GM23338 (cell line): Measurements from ENCODE around the gene DLG5. TPM values are rescaled to one million over a fixed set of nuclear protein-coding genes. Genes with fewer than 3 reads are reported as not detected.

Experiments used
- ATAC-seq: fragments of 200-7000 bp; cut with Tn5 transposase; 3 replicates; pipeline ENCODE4 v1.9.1; 2020
- DNase-seq: peaks from one replicate; pipeline ENCODE4 v3.0.0-alpha.2; 2015; ENCODE audit warnings: low spot score
- H2AFZ ChIP-seq: fragments of 200-600 bp; sonication (generic); 2 replicates; pipeline ENCODE4 v1.8.0; 2016; ENCODE audit warnings: antibody characterized with exemption, mild to moderate bottlenecking, moderate library complexity
- H3F3A ChIP-seq: fragments of 200-600 bp; sonication (generic); replicated peaks from 2 replicates; pipeline ENCODE4 v1.8.0; 2017; ENCODE audit warnings: antibody characterized with exemption, mixed run types, low read depth
- H3K27ac ChIP-seq: fragments of 200-600 bp; sonication (generic); 2 replicates; pipeline ENCODE4 v1.6.1; 2016; ENCODE audit warnings: low read depth
- H3K27me3 ChIP-seq: fragments of 200-600 bp; sonication (generic); 2 replicates; pipeline ENCODE4 v1.8.0; 2016; ENCODE audit warnings: mild to moderate bottlenecking, mixed run types, moderate library complexity; ENCODE audit not compliant: insufficient read depth
- H3K36me3 ChIP-seq: fragments of 200-600 bp; sonication (generic); 2 replicates; pipeline ENCODE4 v1.8.0; 2016; ENCODE audit warnings: mild to moderate bottlenecking; ENCODE audit not compliant: insufficient read depth
- H3K4me1 ChIP-seq: fragments of 200-600 bp; sonication (generic); 2 replicates; pipeline ENCODE4 v1.8.0; 2016; ENCODE audit warnings: mild to moderate bottlenecking, moderate library complexity; ENCODE audit not compliant: insufficient read depth
- H3K4me2 ChIP-seq: fragments of 200-600 bp; sonication (generic); 2 replicates; pipeline ENCODE4 v1.7.1; 2017; ENCODE audit warnings: mixed run types
- H3K4me3 ChIP-seq: fragments of 200-600 bp; sonication (generic); 2 replicates; pipeline ENCODE4 v1.6.1; 2016; ENCODE audit warnings: mixed run types
- H3K79me2 ChIP-seq: fragments of 200-600 bp; sonication (generic); replicated peaks from 2 replicates; pipeline ENCODE4 v1.8.0; 2017; ENCODE audit warnings: mild to moderate bottlenecking; ENCODE audit not compliant: insufficient read depth
- H3K9me2 ChIP-seq: fragments of 200-600 bp; sonication (generic); 2 replicates; pipeline ENCODE4 v1.8.0; 2017; ENCODE audit not compliant: insufficient read depth
- H4K20me1 ChIP-seq: fragments of 200-600 bp; sonication (generic); replicated peaks from 2 replicates; pipeline ENCODE4 v1.8.0; 2017; ENCODE audit warnings: mild to moderate bottlenecking; ENCODE audit not compliant: insufficient read depth
- H3K27ac Mint-ChIP-seq: 2 replicates; pipeline ENCODE4 v1.8.0; 2020; ENCODE audit warnings: inconsistent platforms, mild to moderate bottlenecking, moderate library complexity, mixed read lengths
- H3K27me3 Mint-ChIP-seq: 3 replicates; pipeline ENCODE4 v1.8.0; 2022; ENCODE audit warnings: low read depth, mild to moderate bottlenecking, moderate library complexity, mixed read lengths, inconsistent platforms; ENCODE audit not compliant: insufficient read depth, poor library complexity
- H3K36me3 Mint-ChIP-seq: 3 replicates; pipeline ENCODE4 v1.8.0; 2021; ENCODE audit warnings: low read depth, mild to moderate bottlenecking, inconsistent platforms, moderate library complexity, mixed read lengths
- H3K4me1 Mint-ChIP-seq: 3 replicates; pipeline ENCODE4 v1.8.0; 2020; ENCODE audit warnings: mild to moderate bottlenecking, inconsistent platforms, mixed read lengths
- H3K4me3 Mint-ChIP-seq: 3 replicates; pipeline ENCODE4 v1.8.0; 2021; ENCODE audit warnings: moderate library complexity, mild to moderate bottlenecking, inconsistent platforms, mixed read lengths
- H3K9me3 Mint-ChIP-seq: 3 replicates; pipeline ENCODE4 v1.8.0; 2020; ENCODE audit warnings: moderate library complexity, mild to moderate bottlenecking, inconsistent platforms, mixed read lengths
- CREB1 ChIP-seq: fragments of 250-450 bp; sonication (Bioruptor Pico); IDR thresholded peaks from 2 replicates; pipeline ENCODE4 v1.5.0; 2020; ENCODE audit warnings: low read depth, mild to moderate bottlenecking, moderate library complexity
- EZH2 ChIP-seq: fragments of 200-600 bp; sonication (generic); IDR thresholded peaks from one replicate; pipeline ENCODE4 v1.8.0; 2017; ENCODE audit warnings: antibody characterized with exemption, mild to moderate bottlenecking, low read depth; ENCODE audit not compliant: unreplicated experiment
- EZH2phosphoT487 ChIP-seq: fragments of 200-600 bp; sonication (generic); IDR thresholded peaks from one replicate; pipeline ENCODE4 v1.8.1; 2018; ENCODE audit warnings: antibody characterized with exemption; ENCODE audit not compliant: unreplicated experiment
- JUNB ChIP-seq: IDR thresholded peaks from one replicate; pipeline ENCODE4 v1.6.1; 2016; ENCODE audit warnings: antibody characterized with exemption; ENCODE audit not compliant: unreplicated experiment
- POLR2AphosphoS5 ChIP-seq: IDR thresholded peaks from 2 replicates; pipeline ENCODE4 v1.6.1; 2016; ENCODE audit warnings: antibody characterized with exemption, low read depth
- REST ChIP-seq: IDR thresholded peaks from one replicate; pipeline ENCODE4 v1.6.1; 2018; ENCODE audit warnings: antibody characterized with exemption; ENCODE audit not compliant: unreplicated experiment
- STAT1 ChIP-seq: IDR thresholded peaks from one replicate; pipeline ENCODE4 v1.6.1; 2016; ENCODE audit warnings: antibody characterized with exemption; ENCODE audit not compliant: unreplicated experiment
- ZNF114 ChIP-seq: fragments of 250-450 bp; sonication (Bioruptor Pico); IDR thresholded peaks from 2 replicates; pipeline ENCODE4 v1.5.0; 2020; ENCODE audit warnings: mild to moderate bottlenecking, moderate library complexity
- polyA plus RNA-seq: library from polyadenylated mRNA; unstranded; fragments of >200 nt; fragmentation: Nextera tagmentation; extraction: Ambion mirVana; gene quantifications from 2 replicates; pipeline ENCODE4 v1.2.1, GENCODE V29; 2016
- total RNA-seq: library from RNA; depleted of rRNA; stranded (reverse); fragments of >200 nt; shearing (Covaris generic); gene quantifications from 2 replicates; pipeline ENCODE4 v1.2.3, GENCODE V29; 2014
- TF ChIP-seq, protein P1 (sequence below): IDR thresholded peaks from 2 replicates; pipeline ENCODE4 v1.6.1; 2016; ENCODE audit warnings: antibody characterized with exemption
- TF ChIP-seq, protein P2 (sequence below): fragments of 250-450 bp; sonication (Bioruptor Pico); IDR thresholded peaks from 2 replicates; pipeline ENCODE4 v1.5.0; 2020; ENCODE audit warnings: mild to moderate bottlenecking, moderate library complexity
- TF ChIP-seq, protein P3 (sequence below), 2 experiments: fragments of 200-600 bp in 1 of 2; sonication (generic) in 1 of 2; conservative IDR thresholded peaks; 2 replicates each; pipeline versions ENCODE4 v1.5.1 to v1.6.1; 2016 to 2017; ENCODE audit warnings: antibody characterized with exemption in 2 of 2, low read depth in 2 of 2, mild to moderate bottlenecking in 2 of 2, moderate library complexity in 1 of 2

Gene DLG5
- total and polyA plus RNA-seq, 2 experiments from 2014 or later: 7.4 to 66.6 TPM

DNA sequence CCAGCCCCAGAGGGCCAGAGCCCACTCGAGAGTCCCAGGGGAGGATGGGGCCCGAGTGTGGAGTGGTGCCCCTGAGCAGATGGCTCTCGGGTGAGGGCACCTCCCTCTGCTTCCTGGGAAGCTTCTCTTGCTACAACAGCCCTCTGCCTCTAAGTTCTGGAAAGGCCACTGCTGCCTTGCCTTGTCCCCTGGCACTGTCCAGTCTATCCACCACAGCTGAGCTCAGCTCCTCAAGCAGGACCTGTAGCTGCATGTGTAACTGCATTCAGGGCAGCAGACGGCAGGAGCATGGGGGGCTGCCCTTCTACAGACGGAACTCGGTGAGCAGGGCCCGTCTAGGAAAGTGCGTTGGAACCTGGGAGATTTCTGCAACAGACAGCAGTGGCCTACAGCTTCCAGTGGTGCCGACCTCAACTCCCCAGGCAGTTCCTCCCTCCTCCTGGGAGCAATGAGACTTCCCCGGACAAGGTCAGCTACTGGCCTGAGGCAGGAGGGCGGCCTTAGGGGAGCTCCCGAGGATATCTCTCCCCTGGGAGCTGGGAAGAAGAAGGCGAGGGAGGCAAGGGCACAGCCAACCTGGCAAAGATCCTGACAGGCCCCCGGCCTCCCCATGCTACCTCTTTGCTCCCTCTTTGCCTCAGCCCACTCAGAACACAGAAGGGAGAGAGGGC lies 88.5 kb downstream of the DLG5 start:
- Histone ChIP-seq H2AFZ (no peak overlapping the region), H3K4me2 (no peak overlapping the region), H4K20me1 (no peaks in the 10 kb centered on the region; the same call in 1 of the 2 replicates), H3F3A (no peaks in the 10 kb centered on the region), H3K27ac (peak overlapping the region; percentile 60), H3K4me1 (peaks cover 7% of the 10 kb centered on the region; the same call in 1 of the 2 replicates), H3K9me2 (no peaks in the 10 kb centered on the region), H3K79me2 (no peaks in the 10 kb centered on the region; the same call in 1 of the 2 replicates), H3K27me3 (no peaks in the 10 kb centered on the region), H3K36me3 (peaks cover 3% of the 10 kb centered on the region; the same call in 1 of the 2 replicates), H3K4me3 (no peak overlapping the region)
- Mint-ChIP-seq H3K27ac (peak overlapping the region; percentile 97), H3K4me1 (peaks cover 27% of the 10 kb centered on the region), H3K4me3 (no peak overlapping the region), H3K9me3 (no peaks in the 10 kb centered on the region), H3K36me3 (peaks cover 57% of the 10 kb centered on the region), H3K27me3 (peaks cover 10% of the 10 kb centered on the region)
- ATAC-seq: peak; percentile 7; the same call in 2 of the 3 replicates
- TF ChIP-seq EZH2 (no peak), JUNB (no peak), STAT1 (no peak), EZH2phosphoT487 (no peak), CREB1 (CRISPR knock-in tag) (no peak), REST (no peak), ZNF114 (CRISPR knock-in tag) (no peak), POLR2AphosphoS5 (no peak)
- TF ChIP-seq, protein P1, sequence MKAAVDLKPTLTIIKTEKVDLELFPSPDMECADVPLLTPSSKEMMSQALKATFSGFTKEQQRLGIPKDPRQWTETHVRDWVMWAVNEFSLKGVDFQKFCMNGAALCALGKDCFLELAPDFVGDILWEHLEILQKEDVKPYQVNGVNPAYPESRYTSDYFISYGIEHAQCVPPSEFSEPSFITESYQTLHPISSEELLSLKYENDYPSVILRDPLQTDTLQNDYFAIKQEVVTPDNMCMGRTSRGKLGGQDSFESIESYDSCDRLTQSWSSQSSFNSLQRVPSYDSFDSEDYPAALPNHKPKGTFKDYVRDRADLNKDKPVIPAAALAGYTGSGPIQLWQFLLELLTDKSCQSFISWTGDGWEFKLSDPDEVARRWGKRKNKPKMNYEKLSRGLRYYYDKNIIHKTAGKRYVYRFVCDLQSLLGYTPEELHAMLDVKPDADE: no peak
- TF ChIP-seq, protein P2, sequence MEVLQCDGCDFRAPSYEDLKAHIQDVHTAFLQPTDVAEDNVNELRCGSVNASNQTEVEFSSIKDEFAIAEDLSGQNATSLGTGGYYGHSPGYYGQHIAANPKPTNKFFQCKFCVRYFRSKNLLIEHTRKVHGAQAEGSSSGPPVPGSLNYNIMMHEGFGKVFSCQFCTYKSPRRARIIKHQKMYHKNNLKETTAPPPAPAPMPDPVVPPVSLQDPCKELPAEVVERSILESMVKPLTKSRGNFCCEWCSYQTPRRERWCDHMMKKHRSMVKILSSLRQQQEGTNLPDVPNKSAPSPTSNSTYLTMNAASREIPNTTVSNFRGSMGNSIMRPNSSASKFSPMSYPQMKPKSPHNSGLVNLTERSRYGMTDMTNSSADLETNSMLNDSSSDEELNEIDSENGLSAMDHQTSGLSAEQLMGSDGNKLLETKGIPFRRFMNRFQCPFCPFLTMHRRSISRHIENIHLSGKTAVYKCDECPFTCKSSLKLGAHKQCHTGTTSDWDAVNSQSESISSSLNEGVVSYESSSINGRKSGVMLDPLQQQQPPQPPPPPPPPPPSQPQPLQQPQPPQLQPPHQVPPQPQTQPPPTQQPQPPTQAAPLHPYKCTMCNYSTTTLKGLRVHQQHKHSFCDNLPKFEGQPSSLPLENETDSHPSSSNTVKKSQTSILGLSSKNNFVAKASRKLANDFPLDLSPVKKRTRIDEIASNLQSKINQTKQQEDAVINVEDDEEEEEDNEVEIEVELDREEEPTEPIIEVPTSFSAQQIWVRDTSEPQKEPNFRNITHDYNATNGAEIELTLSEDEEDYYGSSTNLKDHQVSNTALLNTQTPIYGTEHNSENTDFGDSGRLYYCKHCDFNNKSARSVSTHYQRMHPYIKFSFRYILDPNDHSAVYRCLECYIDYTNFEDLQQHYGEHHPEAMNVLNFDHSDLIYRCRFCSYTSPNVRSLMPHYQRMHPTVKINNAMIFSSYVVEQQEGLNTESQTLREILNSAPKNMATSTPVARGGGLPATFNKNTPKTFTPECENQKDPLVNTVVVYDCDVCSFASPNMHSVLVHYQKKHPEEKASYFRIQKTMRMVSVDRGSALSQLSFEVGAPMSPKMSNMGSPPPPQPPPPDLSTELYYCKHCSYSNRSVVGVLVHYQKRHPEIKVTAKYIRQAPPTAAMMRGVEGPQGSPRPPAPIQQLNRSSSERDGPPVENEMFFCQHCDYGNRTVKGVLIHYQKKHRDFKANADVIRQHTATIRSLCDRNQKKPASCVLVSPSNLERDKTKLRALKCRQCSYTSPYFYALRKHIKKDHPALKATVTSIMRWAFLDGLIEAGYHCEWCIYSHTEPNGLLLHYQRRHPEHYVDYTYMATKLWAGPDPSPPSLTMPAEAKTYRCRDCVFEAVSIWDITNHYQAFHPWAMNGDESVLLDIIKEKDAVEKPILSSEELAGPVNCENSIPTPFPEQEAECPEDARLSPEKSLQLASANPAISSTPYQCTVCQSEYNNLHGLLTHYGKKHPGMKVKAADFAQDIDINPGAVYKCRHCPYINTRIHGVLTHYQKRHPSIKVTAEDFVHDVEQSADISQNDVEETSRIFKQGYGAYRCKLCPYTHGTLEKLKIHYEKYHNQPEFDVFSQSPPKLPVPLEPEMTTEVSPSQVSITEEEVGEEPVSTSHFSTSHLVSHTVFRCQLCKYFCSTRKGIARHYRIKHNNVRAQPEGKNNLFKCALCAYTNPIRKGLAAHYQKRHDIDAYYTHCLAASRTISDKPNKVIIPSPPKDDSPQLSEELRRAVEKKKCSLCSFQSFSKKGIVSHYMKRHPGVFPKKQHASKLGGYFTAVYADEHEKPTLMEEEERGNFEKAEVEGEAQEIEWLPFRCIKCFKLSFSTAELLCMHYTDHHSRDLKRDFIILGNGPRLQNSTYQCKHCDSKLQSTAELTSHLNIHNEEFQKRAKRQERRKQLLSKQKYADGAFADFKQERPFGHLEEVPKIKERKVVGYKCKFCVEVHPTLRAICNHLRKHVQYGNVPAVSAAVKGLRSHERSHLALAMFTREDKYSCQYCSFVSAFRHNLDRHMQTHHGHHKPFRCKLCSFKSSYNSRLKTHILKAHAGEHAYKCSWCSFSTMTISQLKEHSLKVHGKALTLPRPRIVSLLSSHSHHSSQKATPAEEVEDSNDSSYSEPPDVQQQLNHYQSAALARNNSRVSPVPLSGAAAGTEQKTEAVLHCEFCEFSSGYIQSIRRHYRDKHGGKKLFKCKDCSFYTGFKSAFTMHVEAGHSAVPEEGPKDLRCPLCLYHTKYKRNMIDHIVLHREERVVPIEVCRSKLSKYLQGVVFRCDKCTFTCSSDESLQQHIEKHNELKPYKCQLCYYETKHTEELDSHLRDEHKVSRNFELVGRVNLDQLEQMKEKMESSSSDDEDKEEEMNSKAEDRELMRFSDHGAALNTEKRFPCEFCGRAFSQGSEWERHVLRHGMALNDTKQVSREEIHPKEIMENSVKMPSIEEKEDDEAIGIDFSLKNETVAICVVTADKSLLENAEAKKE (CRISPR knock-in tag): no peak
- TF ChIP-seq, protein P3, sequence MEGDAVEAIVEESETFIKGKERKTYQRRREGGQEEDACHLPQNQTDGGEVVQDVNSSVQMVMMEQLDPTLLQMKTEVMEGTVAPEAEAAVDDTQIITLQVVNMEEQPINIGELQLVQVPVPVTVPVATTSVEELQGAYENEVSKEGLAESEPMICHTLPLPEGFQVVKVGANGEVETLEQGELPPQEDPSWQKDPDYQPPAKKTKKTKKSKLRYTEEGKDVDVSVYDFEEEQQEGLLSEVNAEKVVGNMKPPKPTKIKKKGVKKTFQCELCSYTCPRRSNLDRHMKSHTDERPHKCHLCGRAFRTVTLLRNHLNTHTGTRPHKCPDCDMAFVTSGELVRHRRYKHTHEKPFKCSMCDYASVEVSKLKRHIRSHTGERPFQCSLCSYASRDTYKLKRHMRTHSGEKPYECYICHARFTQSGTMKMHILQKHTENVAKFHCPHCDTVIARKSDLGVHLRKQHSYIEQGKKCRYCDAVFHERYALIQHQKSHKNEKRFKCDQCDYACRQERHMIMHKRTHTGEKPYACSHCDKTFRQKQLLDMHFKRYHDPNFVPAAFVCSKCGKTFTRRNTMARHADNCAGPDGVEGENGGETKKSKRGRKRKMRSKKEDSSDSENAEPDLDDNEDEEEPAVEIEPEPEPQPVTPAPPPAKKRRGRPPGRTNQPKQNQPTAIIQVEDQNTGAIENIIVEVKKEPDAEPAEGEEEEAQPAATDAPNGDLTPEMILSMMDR (conservative IDR thresholded peaks at IDR 0.05; ENCODE audit: low read depth in 2 of 2): no peak
- DNase-seq: no peak
